Activated CD4-positive, alpha-beta T cell treated with anti-CD3 and anti-CD28 coated beads for 4 hours (primary cell): ENCODE data around the gene SERPINE1.
"Not testable (repeated sequence)": the region's sequence is repeated elsewhere in the genome, so short reads cannot be mapped to it uniquely, and the experiment has no call there.

Source experiments
- DNase-seq, 2 donors: peaks; one replicate each; pipeline ENCODE4 v3.0.0-alpha.2; 2020

SERPINE1 gene

DNA sequence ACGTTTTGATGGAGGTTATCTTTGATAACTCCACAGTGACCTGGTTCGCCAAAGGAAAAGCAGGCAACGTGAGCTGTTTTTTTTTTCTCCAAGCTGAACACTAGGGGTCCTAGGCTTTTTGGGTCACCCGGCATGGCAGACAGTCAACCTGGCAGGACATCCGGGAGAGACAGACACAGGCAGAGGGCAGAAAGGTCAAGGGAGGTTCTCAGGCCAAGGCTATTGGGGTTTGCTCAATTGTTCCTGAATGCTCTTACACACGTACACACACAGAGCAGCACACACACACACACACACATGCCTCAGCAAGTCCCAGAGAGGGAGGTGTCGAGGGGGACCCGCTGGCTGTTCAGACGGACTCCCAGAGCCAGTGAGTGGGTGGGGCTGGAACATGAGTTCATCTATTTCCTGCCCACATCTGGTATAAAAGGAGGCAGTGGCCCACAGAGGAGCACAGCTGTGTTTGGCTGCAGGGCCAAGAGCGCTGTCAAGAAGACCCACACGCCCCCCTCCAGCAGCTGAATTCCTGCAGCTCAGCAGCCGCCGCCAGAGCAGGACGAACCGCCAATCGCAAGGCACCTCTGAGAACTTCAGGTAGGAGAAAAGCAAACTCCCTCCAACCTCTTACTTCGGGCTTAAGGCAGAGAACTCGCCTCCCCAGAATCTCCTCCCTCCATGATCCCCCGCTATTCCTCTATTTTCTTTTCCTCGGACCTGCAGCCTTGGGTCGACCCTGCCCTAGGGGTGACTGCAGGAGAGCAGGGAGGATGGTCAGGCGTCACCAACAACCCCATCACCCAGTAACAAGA lies at the start of gene SERPINE1:
Gene SERPINE1, plus strand, starts transcription at position 454 of the 809 bp plus-strand sequence. CDS start 1,290 bp downstream, outside the sequence.
- DNase-seq, result peak; percentile 37 to 56

DNA sequence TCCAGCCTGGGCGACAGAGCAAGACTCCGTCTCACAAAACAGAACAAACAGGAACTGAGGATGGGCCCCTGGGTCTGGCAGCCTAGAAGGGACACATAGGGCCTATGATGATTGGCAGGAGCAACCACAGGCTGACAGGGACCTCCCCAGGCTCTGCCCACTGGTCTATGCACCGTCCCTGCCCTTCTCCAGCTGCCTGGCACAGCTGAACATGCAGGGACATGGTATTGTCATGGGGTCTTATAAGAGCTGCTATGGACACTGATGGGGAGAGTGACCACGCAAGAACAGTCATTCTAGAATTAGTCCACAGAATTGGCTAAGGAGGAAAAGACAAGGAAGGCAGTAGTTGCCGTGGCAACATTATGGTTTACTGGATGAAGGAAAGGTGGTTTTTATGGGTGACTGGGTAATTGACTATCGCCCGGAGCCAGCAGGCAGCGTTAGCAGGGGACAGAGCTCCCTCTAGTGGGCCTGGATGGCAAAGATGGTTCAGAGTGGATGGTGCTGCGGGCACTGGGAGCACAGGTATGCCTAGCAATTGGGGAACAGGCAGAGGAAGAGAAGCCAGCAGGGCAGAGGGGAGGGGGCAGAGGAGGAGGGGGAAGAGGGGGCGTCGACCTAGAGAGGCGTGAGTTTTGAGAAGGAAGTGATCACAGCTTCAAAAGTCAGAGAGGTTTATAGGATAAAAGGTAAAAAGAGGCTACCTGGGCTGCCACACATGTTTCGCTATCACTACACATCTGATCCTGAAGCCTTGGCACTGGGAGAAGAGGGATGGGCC lies 49.4 kb upstream of the SERPINE1 start:
- DNase-seq, result peak; percentile 82 to 88

DNA sequence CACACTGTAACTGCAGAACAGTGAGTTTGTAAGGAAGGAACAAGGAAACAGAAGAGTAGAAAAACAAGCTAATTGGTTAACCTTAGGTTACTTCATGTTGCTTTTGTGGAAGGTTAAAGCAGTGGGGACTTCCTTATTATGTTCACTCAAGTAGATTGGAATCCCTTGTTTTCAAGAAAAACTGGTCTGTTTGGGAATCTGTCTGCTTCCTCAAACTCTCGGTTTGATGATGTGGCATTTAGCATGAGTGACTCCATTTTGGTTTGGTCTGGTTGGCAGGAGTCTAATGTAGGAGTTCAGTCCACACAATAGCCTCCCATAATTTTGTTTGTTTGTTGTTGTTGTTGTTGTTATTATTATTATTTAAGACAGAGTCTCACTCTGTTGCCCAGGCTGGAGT lies 45.5 kb upstream of the SERPINE1 start:
- no peak for DNase-seq

DNA sequence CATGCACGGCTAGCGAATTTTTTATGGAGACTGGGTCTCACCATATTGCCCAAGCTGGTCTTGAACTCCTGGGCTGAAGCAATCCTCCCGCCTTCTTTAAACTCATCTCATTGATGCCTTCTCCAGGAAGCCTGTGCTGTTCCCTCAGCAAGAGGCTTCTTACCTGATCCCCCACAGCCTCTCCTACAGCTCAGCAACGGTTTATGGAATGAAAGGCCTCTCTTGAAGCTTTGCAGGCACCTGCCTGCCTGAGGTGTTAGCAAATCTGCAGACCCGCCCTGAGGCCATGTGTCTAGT lies 42.1 kb upstream of the SERPINE1 start:
- no peak for DNase-seq

GRCh38 chr7:101085162-101085964 lies 41.5 kb upstream of the SERPINE1 start, which contains the start of gene TRIM56:
Gene TRIM56 (plus strand): TSS chr7:101085481. CDS start chr7:101087313, 1,832 bp downstream.
- peak; percentile 68 to 76 for DNase-seq

DNA sequence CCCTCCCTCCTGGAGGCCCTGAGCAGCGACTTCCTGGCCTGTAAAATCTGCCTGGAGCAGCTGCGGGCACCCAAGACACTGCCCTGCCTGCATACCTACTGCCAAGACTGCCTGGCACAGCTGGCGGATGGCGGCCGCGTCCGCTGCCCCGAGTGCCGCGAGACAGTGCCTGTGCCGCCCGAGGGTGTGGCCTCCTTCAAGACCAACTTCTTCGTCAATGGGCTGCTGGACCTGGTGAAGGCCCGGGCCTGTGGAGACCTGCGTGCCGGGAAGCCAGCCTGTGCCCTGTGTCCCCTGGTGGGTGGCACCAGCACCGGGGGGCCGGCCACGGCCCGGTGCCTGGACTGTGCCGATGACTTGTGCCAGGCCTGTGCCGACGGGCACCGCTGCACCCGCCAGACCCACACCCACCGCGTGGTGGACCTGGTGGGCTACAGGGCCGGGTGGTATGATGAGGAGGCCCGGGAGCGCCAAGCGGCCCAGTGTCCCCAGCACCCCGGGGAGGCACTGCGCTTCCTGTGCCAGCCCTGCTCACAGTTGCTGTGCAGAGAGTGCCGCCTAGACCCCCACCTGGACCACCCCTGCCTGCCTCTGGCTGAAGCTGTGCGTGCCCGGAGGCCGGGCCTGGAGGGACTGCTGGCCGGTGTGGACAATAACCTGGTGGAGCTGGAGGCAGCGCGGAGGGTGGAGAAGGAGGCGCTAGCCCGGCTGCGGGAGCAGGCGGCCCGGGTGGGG lies 39.4 kb upstream of the SERPINE1 start:
- DNase-seq, result no peak

DNA sequence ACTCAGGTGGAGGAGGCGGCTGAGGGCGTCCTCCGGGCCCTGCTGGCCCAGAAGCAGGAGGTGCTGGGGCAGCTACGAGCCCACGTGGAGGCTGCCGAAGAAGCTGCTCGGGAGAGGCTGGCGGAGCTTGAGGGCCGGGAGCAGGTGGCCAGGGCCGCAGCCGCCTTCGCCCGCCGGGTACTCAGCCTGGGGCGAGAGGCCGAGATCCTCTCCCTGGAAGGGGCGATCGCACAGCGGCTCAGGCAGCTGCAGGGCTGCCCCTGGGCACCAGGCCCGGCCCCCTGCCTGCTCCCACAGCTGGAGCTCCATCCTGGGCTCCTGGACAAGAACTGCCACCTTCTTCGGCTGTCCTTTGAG lies 38.9 kb upstream of the SERPINE1 start:
- DNase-seq, result no peak

GRCh38 chr7:101088858-101089529 lies 37.9 kb upstream of the SERPINE1 start:
- no peak for DNase-seq

GRCh38 chr7:101089876-101090275 lies 37.0 kb upstream of the SERPINE1 start:
- DNase-seq, result no peak

DNA sequence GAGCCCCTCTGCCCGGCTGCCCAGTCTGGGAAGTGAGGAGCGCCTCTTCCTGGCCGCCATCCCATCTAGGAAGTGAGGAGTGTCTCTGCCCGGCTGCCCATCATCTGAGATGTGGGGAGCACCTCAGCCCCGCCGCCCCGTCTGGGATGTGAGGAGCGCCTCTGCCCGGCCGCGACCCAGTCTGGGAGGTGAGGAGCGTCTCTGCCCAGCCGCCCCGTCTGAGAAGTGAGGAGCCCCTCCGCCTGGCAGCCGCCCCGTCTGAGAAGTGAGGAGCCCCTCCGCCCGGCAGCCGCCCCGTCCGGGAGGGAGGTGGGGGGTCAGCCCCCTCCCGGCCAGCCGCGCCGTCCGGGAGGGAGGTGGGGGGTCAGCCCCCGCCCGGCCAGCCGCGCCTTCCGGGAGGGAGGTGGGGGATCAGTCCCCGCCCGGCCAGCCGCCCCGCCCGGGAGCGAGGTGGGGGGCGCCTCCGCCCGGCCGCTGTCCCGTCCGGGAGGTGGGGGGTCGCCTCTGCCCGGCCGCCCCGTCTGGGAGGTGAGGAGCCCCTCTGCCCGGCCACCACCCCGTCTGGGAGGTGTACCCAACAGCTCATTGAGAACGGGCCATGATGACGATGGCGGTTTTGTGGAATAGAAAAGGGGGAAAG lies 34.5 kb upstream of the SERPINE1 start:
- not testable (repeated sequence) for DNase-seq

DNA sequence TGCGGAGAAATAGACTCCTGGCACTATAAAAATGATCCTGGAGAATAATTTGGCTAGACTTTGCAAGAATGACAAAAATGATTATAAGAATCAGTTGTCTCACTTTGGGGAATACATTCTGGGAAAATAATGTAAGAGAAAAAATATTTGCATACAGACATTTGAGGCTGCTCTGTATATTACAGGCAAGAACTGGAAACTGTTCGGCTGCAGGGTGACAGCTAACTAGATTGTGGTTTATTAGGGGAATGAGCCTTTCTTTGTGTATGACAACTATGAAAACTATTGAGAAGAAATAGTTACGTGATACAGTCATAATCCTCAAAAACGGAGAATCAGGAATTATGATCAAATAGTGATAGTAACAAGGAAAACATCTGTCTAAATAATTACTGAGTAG lies 33.0 kb upstream of the SERPINE1 start:
- DNase-seq, result no peak

GRCh38 chr7:101094376-101094775 lies 32.5 kb upstream of the SERPINE1 start:
- DNase-seq, result no peak

DNA sequence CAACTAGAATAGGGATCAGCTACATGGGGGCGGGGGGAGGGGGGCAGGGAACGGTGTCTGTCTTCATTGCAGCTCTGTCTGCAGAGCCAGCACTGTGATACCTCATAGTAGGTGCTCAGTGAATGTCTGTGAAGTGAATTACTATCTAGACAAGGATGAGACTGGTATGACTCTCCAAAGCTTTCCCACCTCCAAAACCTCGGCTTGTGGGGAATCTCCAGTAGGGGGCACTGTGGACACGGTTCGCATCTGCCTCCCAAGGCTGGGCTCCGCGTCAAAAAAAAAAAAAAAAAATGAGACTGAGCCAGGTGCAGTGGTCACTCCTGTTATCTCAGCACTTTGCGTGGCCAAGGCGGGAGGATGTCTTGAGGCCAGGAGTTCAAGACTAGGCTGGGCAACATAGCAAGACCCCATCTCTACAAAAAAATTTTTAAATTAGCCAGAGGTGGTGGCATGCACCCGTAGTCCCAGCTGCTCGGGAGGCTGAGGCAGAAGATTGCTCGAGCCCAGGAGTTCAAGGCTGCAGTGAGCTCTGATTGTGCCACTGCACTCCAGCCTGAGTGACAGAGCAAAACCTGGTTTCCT lies 32.0 kb upstream of the SERPINE1 start:
- peak in 1 of 2 donors; percentile 28 for DNase-seq

DNA sequence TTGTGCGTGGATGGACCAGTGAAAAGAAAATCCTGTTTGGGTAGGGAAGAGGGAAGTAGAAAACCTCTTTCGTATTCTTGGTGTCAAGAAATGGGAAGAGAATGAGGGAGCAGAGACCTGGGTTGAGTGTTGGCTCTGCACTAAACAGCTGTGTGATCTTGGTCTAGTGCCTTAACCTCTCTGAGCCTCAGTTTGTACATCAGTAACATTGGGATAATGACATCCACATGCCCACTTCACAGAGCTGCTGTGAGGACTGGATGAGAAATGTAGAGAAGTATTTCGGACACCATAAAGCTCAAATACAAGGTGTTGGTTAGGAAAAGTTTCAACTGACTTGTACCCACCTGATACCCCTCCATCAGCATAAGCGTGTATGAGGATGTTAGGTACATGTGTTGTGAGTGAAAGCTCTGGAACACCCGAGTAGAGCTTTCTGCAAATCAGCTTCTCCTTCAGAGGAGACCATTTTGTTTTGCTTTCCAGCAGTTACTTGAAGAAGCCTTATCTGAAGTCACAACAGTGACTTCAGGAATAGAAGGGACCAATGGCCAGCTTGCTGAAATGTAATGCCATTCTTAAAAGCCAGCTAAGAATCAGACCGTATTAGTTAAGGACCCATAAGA lies 30.5 kb upstream of the SERPINE1 start:
- no peak for DNase-seq

- no peak for DNase-seq
Measured at GRCh38 chr7:101096957-101097347, 30.0 kb upstream of the SERPINE1 start.

DNA sequence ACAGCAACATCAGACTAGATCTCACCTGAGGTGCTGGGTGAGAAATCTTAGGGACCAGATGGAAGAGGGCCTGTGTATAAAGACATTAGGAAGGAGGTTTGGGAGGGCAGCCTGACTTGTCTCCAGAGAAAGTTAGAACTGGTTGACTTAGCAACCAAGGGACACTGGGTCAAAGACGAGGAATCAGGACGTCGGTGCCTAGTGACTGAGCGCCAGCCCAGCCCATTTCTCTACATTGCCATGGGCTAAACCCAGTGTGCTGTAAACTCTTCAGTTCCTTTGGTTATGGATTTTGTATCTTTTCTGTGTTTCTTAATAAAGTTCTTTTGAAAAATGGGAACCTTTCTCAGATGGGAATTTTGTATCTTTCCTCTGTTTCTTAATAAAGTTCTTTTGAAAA lies 29.3 kb upstream of the SERPINE1 start:
- DNase-seq, result no peak

GRCh38 chr7:101099969-101100781 lies 26.7 kb upstream of the SERPINE1 start:
- peak; percentile 48 to 71 for DNase-seq

- DNase-seq, result no peak
Measured at GRCh38 chr7:101100858-101101847, 25.8 kb upstream of the SERPINE1 start.
